ENCODE measurements around the gene SPOP.

The SPOP gene

GRCh38 chr17:49578414-49578813 is 99.5 kb downstream of the SPOP start:
- no peak for DNase-seq (ENCODE audit: extremely low spot score)
- ChIA-PET POLR2A (no interaction called here), CTCF (no interaction called here)
- TF ChIP-seq PKNOX1 (IDR thresholded peaks at IDR 0.05) (no peak), L3MBTL2 (conservative IDR thresholded peaks at IDR 0.05) (no peak), ZNF384 (IDR thresholded peaks at IDR 0.05) (no peak), ELF4 (IDR thresholded peaks at IDR 0.05) (no peak), NFRKB (IDR thresholded peaks at IDR 0.05) (no peak), ARNT (IDR thresholded peaks at IDR 0.05) (no peak), FOXA1 (IDR thresholded peaks at IDR 0.05) (no peak), LEF1 (IDR thresholded peaks at IDR 0.05; ENCODE audit: borderline replicate concordance) (no peak)

GRCh38 chr17:49577963-49578362 is 99.9 kb downstream of the SPOP start:
- TF ChIP-seq TARDBP (IDR thresholded peaks at IDR 0.05) (no peak), L3MBTL2 (conservative IDR thresholded peaks at IDR 0.05) (no peak), BHLHE40 (IDR thresholded peaks at IDR 0.05; ENCODE audit: borderline replicate concordance) (no peak), PKNOX1 (IDR thresholded peaks at IDR 0.05) (no peak), SUZ12 (IDR thresholded peaks at IDR 0.05) (no peak), LEF1 (IDR thresholded peaks at IDR 0.05; ENCODE audit: borderline replicate concordance) (no peak), ARNT (IDR thresholded peaks at IDR 0.05) (no peak), HDGF (IDR thresholded peaks at IDR 0.05; ENCODE audit: borderline replicate concordance) (no peak), FOXK2 (IDR thresholded peaks at IDR 0.05) (no peak), FOXM1 (IDR thresholded peaks at IDR 0.05; ENCODE audit: borderline replicate concordance) (no peak), NFRKB (IDR thresholded peaks at IDR 0.05) (no peak), SP1 (IDR thresholded peaks at IDR 0.05) (no peak), ELF4 (IDR thresholded peaks at IDR 0.05) (no peak), ZNF384 (IDR thresholded peaks at IDR 0.05) (no peak), CTBP1 (IDR thresholded peaks at IDR 0.05; ENCODE audit: borderline replicate concordance) (no peak), FOXA1 (IDR thresholded peaks at IDR 0.05) (no peak)
- no peak for DNase-seq (ENCODE audit: extremely low spot score)
- ChIA-PET CTCF (no interaction called here), POLR2A (no interaction called here)

GRCh38 chr17:49577650-49577934 is 100.3 kb downstream of the SPOP start:
- DNase-seq (ENCODE audit: extremely low spot score): no peak
- POLR2A ChIA-PET: no interaction called here
- CTCF ChIA-PET: no interaction called here
- TF ChIP-seq FOXM1 (IDR thresholded peaks at IDR 0.05; ENCODE audit: borderline replicate concordance) (no peak), BHLHE40 (IDR thresholded peaks at IDR 0.05; ENCODE audit: borderline replicate concordance) (no peak), FOXA1 (IDR thresholded peaks at IDR 0.05) (no peak), NFRKB (IDR thresholded peaks at IDR 0.05) (no peak), FOXK2 (IDR thresholded peaks at IDR 0.05) (no peak), ZNF384 (IDR thresholded peaks at IDR 0.05) (no peak), TARDBP (IDR thresholded peaks at IDR 0.05) (no peak), SUZ12 (IDR thresholded peaks at IDR 0.05) (no peak), HDGF (IDR thresholded peaks at IDR 0.05; ENCODE audit: borderline replicate concordance) (no peak), PKNOX1 (IDR thresholded peaks at IDR 0.05) (no peak), ARNT (IDR thresholded peaks at IDR 0.05) (no peak), L3MBTL2 (conservative IDR thresholded peaks at IDR 0.05) (no peak), CTBP1 (IDR thresholded peaks at IDR 0.05; ENCODE audit: borderline replicate concordance) (no peak), LEF1 (IDR thresholded peaks at IDR 0.05; ENCODE audit: borderline replicate concordance) (no peak), ELF4 (IDR thresholded peaks at IDR 0.05) (no peak), SP1 (IDR thresholded peaks at IDR 0.05) (no peak)

DNA sequence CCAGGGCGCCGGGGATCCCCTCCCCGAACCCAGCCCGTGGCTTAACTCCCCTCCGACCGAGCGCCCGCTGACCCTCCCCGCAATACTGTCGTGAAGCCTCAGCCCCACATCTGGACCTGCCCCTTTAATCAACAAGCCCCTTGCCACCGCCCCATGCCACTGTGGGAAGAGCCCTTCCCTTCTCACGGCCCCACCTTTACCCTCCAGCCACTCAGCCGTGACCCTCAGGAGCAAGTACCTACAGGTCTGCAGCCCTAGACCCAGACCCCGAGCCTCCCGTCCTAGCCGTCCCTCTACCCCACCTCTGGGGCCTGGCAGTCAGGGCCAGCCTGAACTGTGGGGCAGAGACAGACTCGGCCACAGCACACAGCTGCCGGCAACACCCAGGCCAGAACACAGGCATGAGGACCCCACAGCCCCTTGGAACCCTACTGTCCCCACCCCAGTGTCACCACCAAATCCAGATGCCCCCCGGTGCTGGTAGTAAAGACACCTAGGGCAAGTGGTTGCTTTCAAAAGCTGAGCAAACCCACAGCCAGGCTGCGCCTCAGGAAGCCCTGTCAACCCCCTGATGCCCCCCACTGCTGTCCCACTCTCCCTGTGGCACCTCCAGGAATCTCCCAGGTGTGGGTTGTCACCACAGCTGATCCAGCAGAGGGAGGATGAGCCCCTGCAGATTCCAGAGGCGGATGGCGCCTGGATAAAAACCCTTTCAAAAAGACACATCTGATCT is 100.8 kb downstream of the SPOP start:
- no peak for TF ChIP-seq PKNOX1 (IDR thresholded peaks at IDR 0.05)
- no peak for TF ChIP-seq LEF1 (IDR thresholded peaks at IDR 0.05; ENCODE audit: borderline replicate concordance)
- TF ChIP-seq BHLHE40 (IDR thresholded peaks at IDR 0.05; ENCODE audit: borderline replicate concordance): no peak
- TF ChIP-seq HDGF (IDR thresholded peaks at IDR 0.05; ENCODE audit: borderline replicate concordance): no peak
- no peak for TF ChIP-seq CTBP1 (IDR thresholded peaks at IDR 0.05; ENCODE audit: borderline replicate concordance)
- no peak for TF ChIP-seq SUZ12 (IDR thresholded peaks at IDR 0.05)
- no peak for TF ChIP-seq TARDBP (IDR thresholded peaks at IDR 0.05)
- TF ChIP-seq ARNT (IDR thresholded peaks at IDR 0.05): no peak
- TF ChIP-seq FOXM1 (IDR thresholded peaks at IDR 0.05; ENCODE audit: borderline replicate concordance): no peak
- no peak for TF ChIP-seq ZNF384 (IDR thresholded peaks at IDR 0.05)
- no peak for TF ChIP-seq FOXK2 (IDR thresholded peaks at IDR 0.05)
- no peak for TF ChIP-seq L3MBTL2 (conservative IDR thresholded peaks at IDR 0.05)
- no peak for TF ChIP-seq ELF4 (IDR thresholded peaks at IDR 0.05)
- TF ChIP-seq NFRKB (IDR thresholded peaks at IDR 0.05): no peak
- no peak for TF ChIP-seq SP1 (IDR thresholded peaks at IDR 0.05)
- TF ChIP-seq FOXA1 (IDR thresholded peaks at IDR 0.05): no peak
- no peak for DNase-seq (ENCODE audit: extremely low spot score)
- CTCF ChIA-PET: interaction anchor here (1.6 kb wide), 1 partner anchor 20 kb away, joined by 6 read pairs; no protein-coding TSS in a partner anchor
- POLR2A ChIA-PET: interaction anchor here (1.2 to 1.6 kb wide), 2 partner anchors 100 to 131 kb away, joined by 4 to 7 read pairs; partner anchors contain the start of gene SLC35B1
